Measurements from ENCODE around the gene LBP. TPM values are rescaled to one million over a fixed set of nuclear protein-coding genes. Genes with fewer than 3 reads are reported as not detected.
A peak's percentile ranks its signal among the peaks of the same experiment; 100 is the strongest.
"Not testable (repeated sequence)": the region's sequence is repeated elsewhere in the genome, so short reads cannot be mapped to it uniquely, and the experiment has no call there.

The LBP gene
- total and polyA plus RNA-seq, 8 donors, result 0.08 to 2.4 TPM; not detected in 6

DNA sequence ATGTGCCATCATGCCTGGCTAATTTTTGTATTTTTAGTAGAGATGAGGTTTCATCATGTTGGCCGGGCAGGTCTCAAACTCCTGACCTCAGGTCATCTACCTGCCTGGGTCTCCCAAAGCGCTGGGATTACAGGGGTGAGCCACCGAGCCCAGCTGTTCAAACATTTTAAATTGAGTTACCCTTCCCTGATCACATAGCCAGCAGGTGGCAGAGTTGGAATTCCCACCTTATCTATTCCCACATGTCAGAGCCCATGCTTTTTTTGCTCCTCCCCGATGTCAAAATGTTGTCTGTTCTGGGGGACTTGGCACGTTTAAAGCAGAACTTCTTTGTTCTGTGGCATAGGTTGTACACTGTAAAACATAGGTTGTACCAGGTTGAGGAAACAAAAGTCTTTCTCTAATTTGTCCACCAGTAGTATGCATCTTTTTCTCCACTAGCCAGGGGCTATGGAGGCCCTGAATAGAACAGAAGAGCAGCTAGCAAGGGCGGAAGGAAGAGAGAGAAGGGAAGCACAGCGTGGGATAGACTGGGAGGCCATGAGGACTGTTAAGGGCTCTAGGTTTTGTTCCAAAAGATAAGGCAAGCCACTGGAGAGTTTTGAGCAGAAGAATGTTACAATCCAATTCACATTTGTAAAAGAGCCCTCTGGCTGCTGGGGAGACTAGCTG is 7.3 kb upstream of the LBP start:
- DNase-seq, result peak in 1 of 2 donors; percentile 39
- TF ChIP-seq CTCF (IDR thresholded peaks at IDR 0.05) (no peak), POLR2A (IDR thresholded peaks at IDR 0.05) (no peak), EP300 (IDR thresholded peaks at IDR 0.05) (no peak), POLR2AphosphoS5 (IDR thresholded peaks at IDR 0.05) (no peak)

GRCh38 chr20:38339521-38339896 is 6.8 kb upstream of the LBP start:
- H3K36me3 ChIP-seq; H3K4me3 ChIP-seq; H3K27ac ChIP-seq; intact Hi-C loops (cut with DNase I; ENCODE audit: low total_unique reads); DNase-seq: not testable (repeated sequence)
- 85 to 93% (median 87%) methylated on average over 8 of the region's 8 CpGs for WGBS, 5 donors
- Histone ChIP-seq H3K27me3 (peaks cover 0 to 29% (median 0%) of the 10 kb centered on the region in 3 donors), H3K9me3 (peaks cover 6 to 13% (median 9%) of the 10 kb centered on the region in 4 donors), H3K4me1 (peaks cover 0 to 13% (median 4%) of the 10 kb centered on the region in 4 donors)

More for the DNA sequence above, 7.3 kb upstream of the LBP start:
- peaks cover 6 to 13% (median 9%) of the 10 kb centered on the region in 4 donors for H3K9me3 ChIP-seq
- no peak overlapping the region for H3K27ac ChIP-seq
- H3K27me3 ChIP-seq, result peaks cover 0 to 29% (median 0%) of the 10 kb centered on the region in 3 donors
- peaks cover 0 to 13% (median 4%) of the 10 kb centered on the region in 4 donors for H3K4me1 ChIP-seq
- H3K36me3 ChIP-seq, result no peaks in the 10 kb centered on the region
- WGBS, 5 donors, result 40 to 52% (median 46%) methylated on average over 7 of the region's 7 CpGs
- intact Hi-C loops (cut with DNase I; ENCODE audit: low total_unique reads), result no loop called here
- no peak overlapping the region for H3K4me3 ChIP-seq

DNA sequence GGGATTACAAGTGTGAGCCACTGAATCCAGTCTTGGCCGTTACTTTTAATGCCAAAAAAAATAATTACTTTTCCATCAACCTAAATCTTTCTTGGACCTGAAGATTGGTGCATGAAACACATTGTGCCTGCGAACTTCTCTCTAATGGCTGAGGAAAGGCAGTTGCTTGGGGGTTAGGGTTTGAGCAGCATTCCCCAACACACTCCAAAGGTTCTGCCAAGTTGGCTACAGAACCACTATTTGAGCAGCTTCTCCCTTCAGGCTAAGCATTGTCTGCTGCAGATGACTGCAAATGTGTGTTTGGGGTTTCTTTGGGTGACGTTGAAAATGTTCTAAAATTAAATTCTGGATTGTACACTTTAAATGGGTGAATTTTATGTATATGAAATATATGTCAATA is 6.3 kb upstream of the LBP start:
- Histone ChIP-seq H3K36me3 (no peaks in the 10 kb centered on the region), H3K4me1 (peaks cover 0 to 13% (median 4%) of the 10 kb centered on the region in 4 donors), H3K4me3 (no peak overlapping the region), H3K27ac (no peak overlapping the region), H3K9me3 (peaks cover 6 to 13% (median 9%) of the 10 kb centered on the region in 4 donors), H3K27me3 (peaks cover 0 to 24% (median 0%) of the 10 kb centered on the region in 3 donors)
- TF ChIP-seq CTCF (IDR thresholded peaks at IDR 0.05) (no peak), EP300 (IDR thresholded peaks at IDR 0.05) (no peak), POLR2A (IDR thresholded peaks at IDR 0.05) (no peak), POLR2AphosphoS5 (IDR thresholded peaks at IDR 0.05) (no peak)
- 50 to 66% (median 54%) methylated on average over 3 of the region's 3 CpGs for WGBS, 5 donors
- peak in 1 of 2 donors; percentile 26 for DNase-seq
- intact Hi-C loops (cut with DNase I; ENCODE audit: low total_unique reads), result no loop called here

DNA sequence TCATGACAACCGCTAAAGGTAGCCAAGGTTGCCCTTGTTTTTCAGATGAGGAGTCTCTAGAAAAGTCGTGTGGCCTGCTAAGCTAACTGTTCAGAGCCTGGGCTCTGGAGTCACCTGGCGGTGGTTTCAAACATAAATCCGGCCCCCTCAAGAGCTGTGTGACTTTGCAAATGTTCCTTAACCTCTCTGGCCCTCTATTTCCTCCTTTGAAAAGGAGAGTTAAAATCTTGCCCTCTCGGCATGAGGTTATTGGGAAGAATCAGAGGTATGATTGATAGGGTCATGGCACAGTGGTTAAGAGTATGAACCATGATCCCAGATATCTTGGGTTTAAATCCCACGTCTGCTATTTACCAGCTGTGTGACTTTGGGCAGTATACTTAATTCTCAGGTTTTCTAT is 5.6 kb upstream of the LBP start:
- Histone ChIP-seq H3K27ac (no peak overlapping the region), H3K36me3 (no peaks in the 10 kb centered on the region), H3K4me1 (peaks cover 0 to 13% (median 4%) of the 10 kb centered on the region in 4 donors), H3K27me3 (peaks cover 0 to 17% (median 0%) of the 10 kb centered on the region in 3 donors), H3K4me3 (no peak overlapping the region), H3K9me3 (peaks cover 6 to 13% (median 9%) of the 10 kb centered on the region in 4 donors)
- no peak for DNase-seq
- 70 to 79% (median 78%) methylated on average over 6 of the region's 6 CpGs for WGBS, 5 donors
- intact Hi-C loops (cut with DNase I; ENCODE audit: low total_unique reads), result no loop called here
- TF ChIP-seq EP300 (IDR thresholded peaks at IDR 0.05) (no peak), POLR2AphosphoS5 (IDR thresholded peaks at IDR 0.05) (no peak), CTCF (IDR thresholded peaks at IDR 0.05) (no peak), POLR2A (IDR thresholded peaks at IDR 0.05) (no peak)

DNA sequence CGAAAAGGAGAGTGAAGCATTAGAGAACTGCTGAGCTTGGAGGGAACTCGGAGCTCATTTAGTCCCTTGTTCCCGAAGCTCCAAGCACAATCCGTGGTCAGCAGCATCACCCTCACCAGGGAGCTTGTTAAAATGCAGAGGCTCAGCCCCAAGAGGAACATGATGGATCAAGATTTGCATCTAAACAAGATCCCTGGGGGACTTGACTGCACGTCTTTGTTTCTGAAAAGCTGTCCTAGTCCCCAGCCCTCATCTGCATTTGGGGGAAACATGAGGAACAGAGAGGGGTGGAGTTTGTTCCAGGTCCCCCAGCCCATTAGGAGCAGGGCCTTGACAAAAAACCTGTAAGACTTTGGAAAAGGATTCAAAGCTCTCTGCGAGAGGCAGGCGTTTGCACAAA is 4.1 kb upstream of the LBP start:
- no peak for DNase-seq
- peaks cover 0 to 13% (median 4%) of the 10 kb centered on the region in 4 donors for H3K4me1 ChIP-seq
- no peak overlapping the region for H3K4me3 ChIP-seq
- intact Hi-C loops (cut with DNase I; ENCODE audit: low total_unique reads), result no loop called here
- WGBS, 5 donors, result 52 to 67% (median 57%) methylated on average over 7 of the region's 7 CpGs
- peaks cover 0 to 7% (median 0%) of the 10 kb centered on the region in 3 donors for H3K27me3 ChIP-seq
- no peak for TF ChIP-seq POLR2AphosphoS5 (IDR thresholded peaks at IDR 0.05)
- TF ChIP-seq POLR2A (IDR thresholded peaks at IDR 0.05), result no peak
- no peak for TF ChIP-seq EP300 (IDR thresholded peaks at IDR 0.05)
- TF ChIP-seq CTCF (IDR thresholded peaks at IDR 0.05), result no peak
- peaks cover 6 to 13% (median 9%) of the 10 kb centered on the region in 4 donors for H3K9me3 ChIP-seq
- H3K27ac ChIP-seq, result no peak overlapping the region
- no peaks in the 10 kb centered on the region for H3K36me3 ChIP-seq

Data from stomach (tissue), 9 donors.